ENCODE data around the gene LEFTY1. TPM values are rescaled to one million over a fixed set of nuclear protein-coding genes. Genes with fewer than 3 reads are reported as not detected.
A peak's percentile ranks its signal among the peaks of the same experiment; 100 is the strongest.
"Not testable (repeated sequence)": the region's sequence is repeated elsewhere in the genome, so short reads cannot be mapped to it uniquely, and the experiment has no call there.

The LEFTY1 gene
- under 1 TPM in 1 of 2 experiments, not detected in 1; 0.22 TPM for total RNA-seq

DNA sequence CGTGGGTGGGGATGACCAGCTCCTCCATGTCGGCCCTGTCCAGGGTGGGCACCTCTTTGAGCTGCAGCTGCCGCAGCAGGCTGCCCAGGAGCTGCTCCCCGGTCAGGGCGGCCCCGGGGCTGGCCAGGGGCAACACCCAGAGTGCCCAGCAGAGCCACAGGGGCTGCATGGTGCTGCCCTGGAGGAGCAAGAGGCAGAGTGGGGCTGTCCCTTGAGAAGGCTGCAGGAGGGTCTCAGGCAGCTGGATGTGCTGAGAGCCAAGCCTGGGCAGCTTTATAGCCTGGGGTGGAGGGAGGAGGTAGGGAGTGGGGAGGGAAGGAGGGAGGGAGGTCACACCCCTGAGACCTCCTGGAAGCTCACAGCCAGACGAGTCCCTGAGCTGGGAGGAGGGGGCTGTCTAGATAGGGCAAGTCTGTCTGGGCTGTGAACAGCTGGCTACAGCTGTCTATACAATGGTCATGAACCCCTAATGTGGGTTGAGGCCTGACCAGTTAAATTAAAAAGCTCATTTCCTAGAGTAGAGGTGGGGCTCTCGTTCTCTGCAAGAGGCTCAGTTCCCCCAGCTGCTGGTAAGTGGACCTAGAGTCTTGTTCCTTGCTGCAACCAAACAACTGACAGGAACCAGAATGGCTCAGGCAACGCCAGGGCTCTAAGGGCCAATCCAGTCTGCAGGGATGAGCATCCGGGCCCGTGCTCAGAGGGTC is at the start of gene LEFTY1:
LEFTY1 (minus strand) TSS at position 249 of the 704 bp plus-strand sequence; CDS start at position 169, 80 bp downstream.
- Mint-ChIP-seq H3K27me3 (ENCODE audit: low read depth) (no peaks in the 10 kb centered on the region), H3K27ac (no peak within 1 kb of the TSS), H3K36me3 (ENCODE audit: low read depth) (no peaks in the 10 kb centered on the region), H3K9me3 (no peaks in the 10 kb centered on the region), H3K4me1 (ENCODE audit: low read depth) (peaks cover 8% of the 10 kb centered on the region), H3K4me3 (no peak within 1 kb of the TSS)
- no peak for DNase-seq
- CTCF ChIA-PET = interaction anchor here (0.7 to 1.2 kb wide), 3 partner anchors 11 to 415 kb away, joined by 3 to 4 read pairs (median 4); no protein-coding TSS in a partner anchor
- intact Hi-C loops (cut with micrococcal nuclease) = no loop called here

GRCh38 chr1:225937048-225937968 is 48.4 kb upstream of the LEFTY1 start:
- no peak for DNase-seq
- no peak overlapping the region for H3K27ac Mint-ChIP-seq
- CTCF ChIA-PET = interaction anchor here (1.0 to 1.3 kb wide), 3 partner anchors 13 to 38 kb away, joined by 3 to 5 read pairs (median 4); partner anchors contain the start of gene PYCR2
- intact Hi-C loops (cut with micrococcal nuclease) = no loop called here
- no peaks in the 10 kb centered on the region for H3K36me3 Mint-ChIP-seq (ENCODE audit: low read depth)
- H3K27me3 Mint-ChIP-seq (ENCODE audit: low read depth) = no peaks in the 10 kb centered on the region
- no peaks in the 10 kb centered on the region for H3K9me3 Mint-ChIP-seq
- no peak overlapping the region for H3K4me3 Mint-ChIP-seq
- no peaks in the 10 kb centered on the region for H3K4me1 Mint-ChIP-seq (ENCODE audit: low read depth)

GRCh38 chr1:225936523-225936922 is 47.6 kb upstream of the LEFTY1 start:
- intact Hi-C loops (cut with micrococcal nuclease) = no loop called here
- no peaks in the 10 kb centered on the region for H3K9me3 Mint-ChIP-seq
- H3K27ac Mint-ChIP-seq = no peak overlapping the region
- no peak for DNase-seq
- H3K27me3 Mint-ChIP-seq (ENCODE audit: low read depth) = no peaks in the 10 kb centered on the region
- H3K36me3 Mint-ChIP-seq (ENCODE audit: low read depth) = no peaks in the 10 kb centered on the region
- no peak overlapping the region for H3K4me3 Mint-ChIP-seq
- CTCF ChIA-PET = interaction anchor here (1.0 kb wide), 1 partner anchor 462 kb away, joined by 3 read pairs; no protein-coding TSS in a partner anchor
- no peaks in the 10 kb centered on the region for H3K4me1 Mint-ChIP-seq (ENCODE audit: low read depth)

DNA sequence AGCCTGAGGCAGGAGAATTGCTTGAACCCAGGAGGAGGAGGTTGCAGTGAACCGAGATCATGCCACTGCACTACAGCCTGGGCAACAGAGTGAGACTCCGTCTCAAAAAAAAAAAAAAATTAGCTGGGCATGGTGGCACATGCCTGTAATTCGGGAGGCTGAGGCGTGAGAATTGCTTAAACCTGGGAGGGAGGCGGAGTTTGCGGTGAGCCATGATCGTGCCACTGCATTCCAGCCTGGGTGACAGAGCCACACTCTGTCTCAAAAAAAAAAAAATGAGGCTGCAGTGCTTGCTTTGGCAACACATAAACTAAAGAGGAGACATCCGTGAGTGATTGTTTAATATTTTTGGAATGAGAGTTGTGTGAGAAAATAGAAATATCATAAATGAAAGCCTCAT is 47.1 kb upstream of the LEFTY1 start:
- DNase-seq; H3K4me3 Mint-ChIP-seq; H3K9me3 Mint-ChIP-seq; H3K27me3 Mint-ChIP-seq (ENCODE audit: low read depth); intact Hi-C loops (cut with micrococcal nuclease); H3K36me3 Mint-ChIP-seq (ENCODE audit: low read depth); H3K27ac Mint-ChIP-seq; H3K4me1 Mint-ChIP-seq (ENCODE audit: low read depth): not testable (repeated sequence)
- CTCF ChIA-PET = interaction anchor here (1.0 kb wide), 1 partner anchor 461 kb away, joined by 3 read pairs; no protein-coding TSS in a partner anchor

- Mint-ChIP-seq H3K4me3 (no peak overlapping the region), H3K9me3 (no peaks in the 10 kb centered on the region), H3K27me3 (ENCODE audit: low read depth) (no peaks in the 10 kb centered on the region), H3K27ac (no peak overlapping the region), H3K36me3 (ENCODE audit: low read depth) (no peaks in the 10 kb centered on the region), H3K4me1 (ENCODE audit: low read depth) (no peaks in the 10 kb centered on the region)
- CTCF ChIA-PET = interaction anchor here (0.6 to 1.0 kb wide), 3 partner anchors 17 to 460 kb away, joined by 4 to 5 read pairs (median 4); no protein-coding TSS in a partner anchor
- intact Hi-C loops (cut with micrococcal nuclease) = no loop called here
- no peak for DNase-seq
These were observed 45.8 kb upstream of the LEFTY1 start for GRCh38 chr1:225934711-225935110.

- CTCF ChIA-PET = interaction anchor here (0.9 kb wide), 1 partner anchor 48 kb away, joined by 4 read pairs; no protein-coding TSS in a partner anchor
- no peak overlapping the region for H3K27ac Mint-ChIP-seq
- no peak for DNase-seq
- intact Hi-C loops (cut with micrococcal nuclease) = no loop called here
- H3K27me3 Mint-ChIP-seq (ENCODE audit: low read depth) = no peaks in the 10 kb centered on the region
- H3K36me3 Mint-ChIP-seq (ENCODE audit: low read depth) = no peaks in the 10 kb centered on the region
- H3K4me1 Mint-ChIP-seq (ENCODE audit: low read depth) = peaks cover 13% of the 10 kb centered on the region
- no peak overlapping the region for H3K4me3 Mint-ChIP-seq
- H3K9me3 Mint-ChIP-seq = no peaks in the 10 kb centered on the region
These were observed 44.1 kb upstream of the LEFTY1 start for GRCh38 chr1:225933072-225933471.

GRCh38 chr1:225931270-225932136 is 42.6 kb upstream of the LEFTY1 start:
- Mint-ChIP-seq H3K4me1 (ENCODE audit: low read depth) (peaks cover 21% of the 10 kb centered on the region), H3K27me3 (ENCODE audit: low read depth) (no peaks in the 10 kb centered on the region), H3K9me3 (no peaks in the 10 kb centered on the region), H3K4me3 (no peak overlapping the region), H3K27ac (no peak overlapping the region), H3K36me3 (ENCODE audit: low read depth) (no peaks in the 10 kb centered on the region)
- intact Hi-C loops (cut with micrococcal nuclease) = no loop called here
- DNase-seq = no peak
- CTCF ChIA-PET = interaction anchor here (0.6 to 1.2 kb wide), 6 partner anchors 12 to 612 kb away, joined by 3 to 5 read pairs (median 3); no protein-coding TSS in a partner anchor

DNA sequence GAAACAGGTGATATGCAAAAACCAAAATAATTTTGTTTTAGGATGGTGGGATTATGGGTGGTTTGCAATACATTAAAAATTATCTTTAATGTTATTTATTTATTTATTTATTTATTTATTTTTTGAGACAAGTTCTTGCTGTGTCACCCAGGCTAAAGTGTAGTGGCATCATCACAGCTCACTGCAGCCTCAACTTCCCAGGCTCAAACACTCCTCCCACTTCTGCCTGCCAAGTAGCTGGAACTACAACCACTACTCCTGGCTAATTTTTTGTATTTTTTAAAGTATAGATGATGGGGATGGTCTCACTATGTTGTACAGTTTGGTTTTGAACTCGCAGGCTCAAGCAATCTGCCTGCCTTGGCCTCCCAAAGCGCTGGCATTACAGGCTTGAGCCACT is 41.6 kb upstream of the LEFTY1 start:
- Mint-ChIP-seq H3K27me3 (ENCODE audit: low read depth) (no peaks in the 10 kb centered on the region), H3K4me1 (ENCODE audit: low read depth) (peaks cover 22% of the 10 kb centered on the region), H3K4me3 (no peak overlapping the region), H3K36me3 (ENCODE audit: low read depth) (no peaks in the 10 kb centered on the region), H3K9me3 (no peaks in the 10 kb centered on the region), H3K27ac (no peak overlapping the region)
- intact Hi-C loops (cut with micrococcal nuclease) = no loop called here
- CTCF ChIA-PET = interaction anchor here (0.8 to 1.2 kb wide), 3 partner anchors 13 to 57 kb away, joined by 3 to 5 read pairs (median 3); no protein-coding TSS in a partner anchor
- no peak for DNase-seq

- Mint-ChIP-seq H3K27ac (peak overlapping the region; percentile 92), H3K4me1 (ENCODE audit: low read depth) (peaks cover 26% of the 10 kb centered on the region)
- H3K4me3 Mint-ChIP-seq; intact Hi-C loops (cut with micrococcal nuclease); H3K27me3 Mint-ChIP-seq (ENCODE audit: low read depth); H3K9me3 Mint-ChIP-seq; DNase-seq; H3K36me3 Mint-ChIP-seq (ENCODE audit: low read depth): not testable (repeated sequence)
- CTCF ChIA-PET = interaction anchor here (0.6 to 1.7 kb wide), 4 partner anchors 18 to 152 kb away, joined by 3 to 4 read pairs (median 3); partner anchors contain the start of gene SRP9
These were observed 40.5 kb upstream of the LEFTY1 start for GRCh38 chr1:225929462-225929861.

- Mint-ChIP-seq H3K36me3 (ENCODE audit: low read depth) (peaks cover 3% of the 10 kb centered on the region), H3K27me3 (ENCODE audit: low read depth) (no peaks in the 10 kb centered on the region), H3K27ac (peak overlapping the region; percentile 92), H3K4me3 (peak overlapping the region; percentile 28), H3K4me1 (ENCODE audit: low read depth) (peaks cover 26% of the 10 kb centered on the region), H3K9me3 (no peaks in the 10 kb centered on the region)
- intact Hi-C loops (cut with micrococcal nuclease) = no loop called here
- peak; percentile 51 for DNase-seq
- CTCF ChIA-PET = interaction anchor here (0.7 to 1.7 kb wide), 3 partner anchors 17 to 504 kb away, joined by 3 to 4 read pairs (median 3); partner anchors contain the start of gene SRP9
These were observed 39.5 kb upstream of the LEFTY1 start for GRCh38 chr1:225928186-225929175.

Measured in activated naive CD4-positive, alpha-beta T cell treated with anti-CD3 and anti-CD28 coated beads for 36 hours (primary cell).